ENCODE measurements around the gene SRCAP.

- TF ChIP-seq EZH2 (optimal IDR thresholded peaks at IDR 0.05; ENCODE audit: low read depth, low read length) (no peak), EZH2phosphoT487 (IDR thresholded peaks at IDR 0.05; ENCODE audit: low read length) (no peak)
- TF ChIP-seq, protein P1, sequence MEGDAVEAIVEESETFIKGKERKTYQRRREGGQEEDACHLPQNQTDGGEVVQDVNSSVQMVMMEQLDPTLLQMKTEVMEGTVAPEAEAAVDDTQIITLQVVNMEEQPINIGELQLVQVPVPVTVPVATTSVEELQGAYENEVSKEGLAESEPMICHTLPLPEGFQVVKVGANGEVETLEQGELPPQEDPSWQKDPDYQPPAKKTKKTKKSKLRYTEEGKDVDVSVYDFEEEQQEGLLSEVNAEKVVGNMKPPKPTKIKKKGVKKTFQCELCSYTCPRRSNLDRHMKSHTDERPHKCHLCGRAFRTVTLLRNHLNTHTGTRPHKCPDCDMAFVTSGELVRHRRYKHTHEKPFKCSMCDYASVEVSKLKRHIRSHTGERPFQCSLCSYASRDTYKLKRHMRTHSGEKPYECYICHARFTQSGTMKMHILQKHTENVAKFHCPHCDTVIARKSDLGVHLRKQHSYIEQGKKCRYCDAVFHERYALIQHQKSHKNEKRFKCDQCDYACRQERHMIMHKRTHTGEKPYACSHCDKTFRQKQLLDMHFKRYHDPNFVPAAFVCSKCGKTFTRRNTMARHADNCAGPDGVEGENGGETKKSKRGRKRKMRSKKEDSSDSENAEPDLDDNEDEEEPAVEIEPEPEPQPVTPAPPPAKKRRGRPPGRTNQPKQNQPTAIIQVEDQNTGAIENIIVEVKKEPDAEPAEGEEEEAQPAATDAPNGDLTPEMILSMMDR (IDR thresholded peaks at IDR 0.05; ENCODE audit: low read length) = no peak
These were observed at the start of gene SRCAP for GRCh38 chr16:30698816-30699614.

All from MM.1S (cell line).